Natural killer cell (primary cell): ENCODE data around the gene PDE10A. TPM values are rescaled to one million over a fixed set of nuclear protein-coding genes. Genes with fewer than 3 reads are reported as not detected.

Experiments
- ATAC-seq, 3 donors: fragments of 150-1000 bp in 2 of 3; fragments of 200-7000 bp in 1 of 3; cut with Tn5 transposase; 1 replicate in 1 of 3; 2 replicates in 2 of 3; pipeline ENCODE4 v1.10.0; 2021; ENCODE audit warnings: mild to moderate bottlenecking in 2 of 3, moderate library complexity in 2 of 3
- DNase-seq, 2 donors: peaks; one replicate each; pipeline versions ENCODE4 v3.0.0 to v3.0.0-alpha.2; 2013 to 2021; ENCODE audit warnings: mixed read lengths in 1 of 2
- H3K27ac ChIP-seq: one replicate; pipeline ENCODE4 v1.5.1; 2013; ENCODE audit warnings: mild to moderate bottlenecking, low read length
- H3K27me3 ChIP-seq: one replicate; pipeline ENCODE4 v1.6.1; 2013; ENCODE audit warnings: low read length; ENCODE audit not compliant: control insufficient read depth, insufficient read depth
- H3K36me3 ChIP-seq: one replicate; pipeline ENCODE4 v1.6.1; 2013; ENCODE audit warnings: low read length; ENCODE audit not compliant: control insufficient read depth, insufficient read depth
- H3K4me1 ChIP-seq: one replicate; pipeline ENCODE4 v1.6.1; 2013; ENCODE audit warnings: low read length; ENCODE audit not compliant: control insufficient read depth, insufficient read depth
- H3K4me3 ChIP-seq: one replicate; pipeline ENCODE4 v1.5.1; 2013; ENCODE audit warnings: low read length
- H3K9me3 ChIP-seq: one replicate; pipeline ENCODE4 v1.6.1; 2013; ENCODE audit warnings: low read length; ENCODE audit not compliant: control insufficient read depth, insufficient read depth
- H3K27ac Mint-ChIP-seq, 2 donors: one replicate each; pipeline ENCODE4 v1.8.0; 2022; ENCODE audit warnings: mild to moderate bottlenecking in 2 of 2, mixed read lengths in 2 of 2, moderate library complexity in 1 of 2
- H3K27me3 Mint-ChIP-seq, 2 donors: one replicate each; pipeline ENCODE4 v1.8.0; 2022; ENCODE audit warnings: low read depth in 2 of 2, mixed read lengths in 2 of 2
- H3K36me3 Mint-ChIP-seq: one replicate; pipeline ENCODE4 v1.8.0; 2022; ENCODE audit warnings: mixed read lengths
- H3K4me1 Mint-ChIP-seq, 2 donors: one replicate each; pipeline ENCODE4 v1.8.0; 2022; ENCODE audit warnings: mixed read lengths in 2 of 2
- H3K4me3 Mint-ChIP-seq: one replicate; pipeline ENCODE4 v1.8.0; 2022; ENCODE audit warnings: mild to moderate bottlenecking, moderate library complexity, mixed read lengths
- H3K9me3 Mint-ChIP-seq, 2 donors: one replicate each; pipeline ENCODE4 v1.8.0; 2022; ENCODE audit warnings: mixed read lengths in 2 of 2
- CTCF ChIP-seq: fragments of 200-600 bp; IDR thresholded peaks from one replicate; pipeline ENCODE4 v1.8.0; 2022; ENCODE audit warnings: antibody characterized with exemption
- WGBS: methylation state at CpG from one replicate; pipeline ENCODE4 v1.1.7; 2013; ENCODE audit warnings: missing lambda C conversion rate; ENCODE audit not compliant: insufficient coverage; 5-methylcytosine and 5-hydroxymethylcytosine counted together
- intact Hi-C: fragments of 100-400 bp; cut with micrococcal nuclease; formaldehyde crosslinking; loops from one replicate; pipeline ENCODE4 v1.14.2; 2022
- total RNA-seq, 4 donors: library from RNA; stranded (reverse); fragments of 120-200 nt in 1 of 4; gene quantifications; one replicate each; pipeline versions ENCODE4 v1.2.3 to v1.2.4, GENCODE V29; 2013 to 2022

The PDE10A gene
- total RNA-seq, 3 donors from 2014 or later (not counting 1 experiment from before 2014, with no cell fraction given): not detected

DNA sequence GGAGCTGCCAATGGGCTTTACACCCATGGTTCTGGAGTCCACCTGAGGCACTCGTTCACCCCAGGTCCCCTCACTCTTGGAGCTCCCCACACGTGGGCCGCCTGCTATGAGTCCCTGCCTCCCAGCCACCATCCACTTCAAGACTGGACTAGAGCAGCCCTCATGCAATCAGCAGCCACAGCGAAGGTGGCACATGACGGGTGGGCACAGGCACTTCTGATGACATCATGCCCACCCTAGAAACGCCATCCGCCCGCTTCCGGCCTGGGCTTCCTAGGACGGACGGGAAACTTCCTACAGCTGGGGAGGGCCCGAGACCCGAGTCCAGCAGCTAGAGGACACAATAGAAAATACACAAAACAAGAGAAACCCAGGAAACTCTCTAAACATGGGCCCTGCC, 85.5 kb downstream of the PDE10A start:
- intact Hi-C loops: no loop called here
- no peaks in the 10 kb centered on the region for H3K4me1 Mint-ChIP-seq
- H3K27ac Mint-ChIP-seq: no peak overlapping the region
- H3K4me3 Mint-ChIP-seq: no peak overlapping the region
- no peaks in the 10 kb centered on the region for H3K9me3 Mint-ChIP-seq
- H3K27me3 Mint-ChIP-seq: no peaks in the 10 kb centered on the region
- no peaks in the 10 kb centered on the region for H3K27me3 ChIP-seq
- no peaks in the 10 kb centered on the region for H3K4me1 ChIP-seq
- H3K27ac ChIP-seq: no peak overlapping the region
- no peaks in the 10 kb centered on the region for H3K36me3 ChIP-seq
- TF ChIP-seq CTCF: no peak
- H3K36me3 Mint-ChIP-seq: no peaks in the 10 kb centered on the region
- no peaks in the 10 kb centered on the region for H3K9me3 ChIP-seq
- ATAC-seq (no peak), DNase-seq (no peak)
- H3K4me3 ChIP-seq: no peak overlapping the region
- 91% methylated on average over 13 of the region's 13 CpGs for WGBS

DNA sequence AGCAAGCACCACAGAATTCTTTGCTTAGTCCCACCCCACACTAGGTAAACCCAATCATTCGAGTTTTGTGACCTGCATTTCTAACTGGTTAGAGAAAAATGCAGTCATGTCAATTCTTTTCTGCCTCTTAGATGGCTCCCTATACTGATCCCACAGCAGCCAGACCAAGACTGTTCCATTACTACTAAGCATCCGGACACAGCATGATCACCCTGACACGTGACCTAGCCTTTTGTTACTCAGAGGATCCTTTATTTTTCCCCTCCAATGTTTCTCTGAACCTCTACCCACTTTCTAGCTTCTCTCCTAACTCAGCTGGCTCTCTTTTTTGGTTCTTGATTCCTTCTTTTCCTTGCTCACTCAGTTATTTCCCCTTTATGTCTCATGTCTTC, 87.9 kb downstream of the PDE10A start:
- Mint-ChIP-seq H3K9me3 (no peaks in the 10 kb centered on the region), H3K27ac (no peak overlapping the region), H3K27me3 (no peaks in the 10 kb centered on the region), H3K36me3 (no peaks in the 10 kb centered on the region), H3K4me3 (no peak overlapping the region), H3K4me1 (no peaks in the 10 kb centered on the region)
- no peak for TF ChIP-seq CTCF
- intact Hi-C loops: no loop called here
- H3K4me3 ChIP-seq: no peak overlapping the region
- ATAC-seq (no peak), DNase-seq (no peak)
- no peaks in the 10 kb centered on the region for H3K9me3 ChIP-seq
- H3K4me1 ChIP-seq: no peaks in the 10 kb centered on the region
- H3K27me3 ChIP-seq: no peaks in the 10 kb centered on the region
- no peaks in the 10 kb centered on the region for H3K36me3 ChIP-seq
- WGBS: 52% methylated on average over 3 of the region's 3 CpGs
- H3K27ac ChIP-seq: no peak overlapping the region

DNA sequence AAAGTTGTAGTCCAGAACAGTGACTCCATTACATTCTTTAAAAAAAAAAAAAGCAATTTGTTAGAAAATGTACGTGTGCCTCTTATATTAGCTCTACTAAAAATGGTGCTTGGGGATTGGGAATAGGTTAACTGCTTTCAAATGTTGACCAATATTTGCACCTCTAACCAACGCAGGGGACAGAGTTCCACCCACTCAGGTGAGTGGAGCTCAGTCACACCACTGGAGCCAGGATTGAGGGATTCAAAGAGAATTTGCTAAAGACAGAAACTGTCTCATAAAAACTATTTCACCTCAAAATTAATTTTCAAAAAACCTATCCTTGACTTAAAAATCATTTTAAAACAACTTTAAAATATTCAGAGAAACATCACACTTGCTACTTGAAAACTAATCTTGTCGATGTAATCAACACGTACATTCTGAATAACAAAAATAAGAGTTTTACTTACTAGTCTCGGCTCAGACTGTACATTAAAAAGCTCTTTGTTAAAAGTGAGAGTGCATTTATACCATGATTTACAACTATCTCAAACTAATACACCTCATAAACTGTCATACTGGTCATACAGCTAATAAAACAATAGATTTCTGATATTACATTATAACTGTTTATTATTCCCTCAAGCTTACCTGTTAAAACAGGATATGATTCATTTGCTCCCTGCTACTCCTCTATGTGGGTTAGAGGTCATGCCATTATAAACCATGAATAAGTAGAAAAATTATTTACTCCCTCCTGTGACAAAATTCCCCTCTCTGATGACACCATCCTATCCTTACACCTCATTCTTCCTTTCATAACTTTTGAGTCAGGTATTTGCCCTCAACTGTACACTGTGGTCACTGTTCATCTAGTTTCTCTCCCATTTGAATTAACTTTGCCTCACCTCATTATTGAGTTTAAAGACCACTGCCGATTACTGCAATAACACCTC, 88.6 kb downstream of the PDE10A start:
- no peak for TF ChIP-seq CTCF
- Histone ChIP-seq H3K4me1 (no peaks in the 10 kb centered on the region), H3K36me3 (no peaks in the 10 kb centered on the region), H3K27me3 (no peaks in the 10 kb centered on the region), H3K9me3 (no peaks in the 10 kb centered on the region), H3K27ac (no peak overlapping the region), H3K4me3 (no peak overlapping the region)
- ATAC-seq (no peak), DNase-seq (no peak)
- Mint-ChIP-seq H3K27me3 (no peaks in the 10 kb centered on the region), H3K9me3 (no peaks in the 10 kb centered on the region), H3K4me1 (no peaks in the 10 kb centered on the region), H3K4me3 (no peak overlapping the region), H3K27ac (no peak overlapping the region), H3K36me3 (no peaks in the 10 kb centered on the region)
- intact Hi-C loops: no loop called here
- 87% methylated on average over 5 of the region's 6 CpGs for WGBS

DNA sequence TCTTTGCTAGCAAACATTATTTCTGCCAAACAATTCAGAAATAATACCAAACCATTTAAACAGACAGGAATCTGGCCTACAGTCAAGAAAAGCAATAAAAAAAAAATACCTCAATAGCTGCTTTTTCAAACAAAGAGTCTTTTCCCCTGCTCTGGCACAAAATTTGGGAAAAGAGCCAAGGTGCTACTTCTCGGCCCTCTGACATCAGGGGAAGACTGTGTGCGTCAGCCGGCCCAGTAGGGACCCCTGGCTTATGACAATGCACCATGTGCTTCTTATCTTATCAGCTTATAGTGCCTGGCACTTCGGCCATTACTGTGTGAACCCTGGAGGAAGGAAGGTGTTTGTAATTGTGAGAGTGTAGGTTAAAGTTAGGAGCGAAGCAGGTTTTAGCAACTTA, 89.4 kb downstream of the PDE10A start:
- no peak for TF ChIP-seq CTCF
- no peak for DNase-seq
- 65% methylated on average over 4 of the region's 5 CpGs for WGBS
- Mint-ChIP-seq H3K4me1 (no peaks in the 10 kb centered on the region), H3K36me3 (no peaks in the 10 kb centered on the region), H3K27ac (no peak overlapping the region), H3K4me3 (no peak overlapping the region), H3K9me3 (no peaks in the 10 kb centered on the region), H3K27me3 (no peaks in the 10 kb centered on the region)
- intact Hi-C loops: no loop called here
- H3K36me3 ChIP-seq: no peaks in the 10 kb centered on the region
- no peaks in the 10 kb centered on the region for H3K4me1 ChIP-seq
- H3K27me3 ChIP-seq: no peaks in the 10 kb centered on the region
- no peak for ATAC-seq
- no peaks in the 10 kb centered on the region for H3K9me3 ChIP-seq
- no peak overlapping the region for H3K4me3 ChIP-seq
- H3K27ac ChIP-seq: no peak overlapping the region
